Subcutaneous adipose tissue (tissue), 4 donors: ENCODE results near the gene BRSK2. TPM values are rescaled to one million over a fixed set of nuclear protein-coding genes. Genes with fewer than 3 reads are reported as not detected.

Experiments
- total RNA-seq, 4 donors: library from RNA; depleted of rRNA; stranded (reverse); fragments of >200 nt; gene quantifications; one replicate each; pipeline ENCODE4 v1.1.0, GENCODE V29; 2016
- TF ChIP-seq, protein P1 (sequence below): fragments of 450-650 bp; IDR thresholded peaks from one replicate; pipeline ENCODE4 v1.5.1; 2016; ENCODE audit warnings: low read depth, mild to moderate bottlenecking, control low read depth, antibody characterized with exemption, moderate library complexity

The BRSK2 gene
- total RNA-seq, 4 donors from 2014 or later = 0.22 to 0.49 TPM; not detected in 2

DNA sequence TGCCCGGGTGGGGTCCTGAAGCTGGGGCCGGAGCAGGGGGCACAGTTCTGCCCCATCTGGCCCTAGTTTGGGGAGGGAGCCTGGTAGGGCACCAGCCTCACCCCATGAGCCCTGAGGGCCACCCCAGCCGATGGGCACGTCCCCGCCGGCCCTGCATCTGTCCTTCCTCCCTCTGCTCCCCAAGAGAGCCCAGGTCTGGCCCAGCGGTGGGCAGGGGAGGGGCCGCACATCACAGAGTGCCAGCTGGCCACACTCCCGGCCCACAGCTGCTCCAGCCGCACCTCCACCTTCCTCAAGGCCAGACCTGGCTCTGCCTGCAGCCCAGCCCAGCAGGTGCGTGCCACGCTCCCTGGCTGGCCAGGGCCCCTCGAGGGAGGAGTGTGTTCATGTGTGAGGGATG, 21.6 kb downstream of the BRSK2 start:
- TF ChIP-seq, protein P1, sequence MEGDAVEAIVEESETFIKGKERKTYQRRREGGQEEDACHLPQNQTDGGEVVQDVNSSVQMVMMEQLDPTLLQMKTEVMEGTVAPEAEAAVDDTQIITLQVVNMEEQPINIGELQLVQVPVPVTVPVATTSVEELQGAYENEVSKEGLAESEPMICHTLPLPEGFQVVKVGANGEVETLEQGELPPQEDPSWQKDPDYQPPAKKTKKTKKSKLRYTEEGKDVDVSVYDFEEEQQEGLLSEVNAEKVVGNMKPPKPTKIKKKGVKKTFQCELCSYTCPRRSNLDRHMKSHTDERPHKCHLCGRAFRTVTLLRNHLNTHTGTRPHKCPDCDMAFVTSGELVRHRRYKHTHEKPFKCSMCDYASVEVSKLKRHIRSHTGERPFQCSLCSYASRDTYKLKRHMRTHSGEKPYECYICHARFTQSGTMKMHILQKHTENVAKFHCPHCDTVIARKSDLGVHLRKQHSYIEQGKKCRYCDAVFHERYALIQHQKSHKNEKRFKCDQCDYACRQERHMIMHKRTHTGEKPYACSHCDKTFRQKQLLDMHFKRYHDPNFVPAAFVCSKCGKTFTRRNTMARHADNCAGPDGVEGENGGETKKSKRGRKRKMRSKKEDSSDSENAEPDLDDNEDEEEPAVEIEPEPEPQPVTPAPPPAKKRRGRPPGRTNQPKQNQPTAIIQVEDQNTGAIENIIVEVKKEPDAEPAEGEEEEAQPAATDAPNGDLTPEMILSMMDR = no peak

DNA sequence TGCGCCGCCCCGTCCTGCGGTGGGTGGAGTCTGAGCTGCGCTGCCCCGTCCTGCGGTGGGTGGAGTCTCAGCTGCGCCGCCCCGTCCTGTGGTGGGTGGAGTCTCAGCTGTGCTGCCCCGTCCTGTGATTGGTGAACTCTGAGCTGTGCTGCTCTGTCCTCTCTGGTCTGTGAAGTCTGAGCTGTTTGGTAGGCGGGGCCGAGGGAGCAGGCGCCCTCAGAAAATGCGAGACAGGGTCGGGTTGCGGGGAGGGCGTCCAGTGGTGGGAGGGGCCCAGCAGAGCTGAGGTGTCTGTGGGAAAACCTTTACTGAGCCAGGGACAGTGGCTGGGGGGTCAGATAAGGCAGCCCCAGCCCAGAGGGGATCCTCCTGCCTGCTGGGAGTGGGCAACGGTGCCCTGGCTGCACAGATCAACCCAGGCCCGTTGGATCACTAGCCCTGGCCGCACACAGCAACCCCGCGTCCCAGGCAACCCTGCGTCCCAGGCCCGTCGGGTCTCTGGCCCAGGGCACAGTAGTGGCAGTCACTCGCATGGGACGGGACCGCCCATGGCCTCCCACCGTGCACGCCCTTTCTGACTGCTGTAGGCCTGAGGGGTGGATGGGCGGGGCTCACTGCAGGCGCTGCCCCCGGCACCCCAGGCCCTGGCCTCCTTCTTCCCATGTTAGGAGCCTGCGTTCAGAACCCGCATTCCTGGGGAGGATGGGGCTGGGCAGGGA, 22.8 kb downstream of the BRSK2 start:
- TF ChIP-seq, protein P1 = no peak

DNA sequence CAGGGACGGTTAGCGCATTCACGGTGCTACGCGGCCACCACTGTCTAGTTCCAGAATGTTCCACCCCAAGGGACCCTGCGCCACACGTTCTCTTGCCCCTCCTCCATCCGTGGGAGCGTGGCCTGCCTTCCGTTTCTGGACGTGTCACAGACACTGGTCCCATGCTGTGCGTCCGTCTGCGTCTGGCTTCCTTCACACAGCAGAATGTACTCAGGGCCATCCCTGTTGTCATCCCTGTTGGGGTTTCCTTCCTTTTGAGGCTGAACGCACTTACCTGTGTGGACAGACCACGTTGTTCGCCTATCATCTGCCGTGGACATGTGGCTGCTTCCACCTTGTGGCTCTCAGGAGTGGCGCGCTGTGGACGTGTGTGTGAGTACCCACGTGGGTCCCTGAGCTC, 24.9 kb downstream of the BRSK2 start:
- TF ChIP-seq, protein P1 = no peak

DNA sequence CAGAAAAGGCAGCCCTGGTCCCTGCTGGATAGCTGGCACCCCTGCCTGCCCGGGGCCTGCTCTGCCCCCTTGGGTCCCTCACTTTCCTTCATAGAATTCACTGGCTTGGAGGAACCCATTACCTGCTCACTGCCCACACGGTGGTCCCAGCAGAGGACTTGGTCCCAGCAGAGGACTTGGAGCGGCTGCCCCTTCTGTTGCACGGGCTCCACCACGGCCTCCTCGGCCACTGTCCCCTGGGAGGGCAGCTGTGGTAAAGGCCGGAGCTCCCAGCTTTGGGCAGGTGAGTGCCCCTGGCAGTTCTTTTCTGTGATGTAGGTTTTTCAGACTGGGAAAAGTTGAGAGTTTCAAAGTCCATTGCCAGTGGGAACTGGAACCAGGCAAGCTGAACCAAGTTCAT, 25.9 kb downstream of the BRSK2 start:
- TF ChIP-seq, protein P1 = no peak

DNA sequence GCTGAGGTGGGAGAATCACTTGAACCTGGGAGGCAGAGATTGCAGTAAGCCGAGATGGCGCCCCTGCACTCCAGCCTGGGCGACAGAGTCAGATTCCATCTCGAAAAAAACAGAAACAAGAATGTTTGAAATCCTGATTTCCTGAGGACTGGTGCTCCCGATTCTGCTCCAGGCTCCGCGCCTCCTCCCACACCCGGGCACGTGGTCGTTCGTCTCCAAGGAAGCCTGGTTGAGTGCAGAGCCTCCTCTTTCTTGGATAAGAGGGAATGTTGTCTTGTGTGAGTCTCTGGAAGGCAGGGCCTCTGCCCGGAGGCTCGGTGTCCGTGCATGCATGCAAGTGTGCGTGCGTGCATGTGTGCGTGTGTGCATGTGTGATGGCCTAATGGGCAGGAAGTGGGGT, 30.1 kb downstream of the BRSK2 start:
- TF ChIP-seq, protein P1 = no peak

DNA sequence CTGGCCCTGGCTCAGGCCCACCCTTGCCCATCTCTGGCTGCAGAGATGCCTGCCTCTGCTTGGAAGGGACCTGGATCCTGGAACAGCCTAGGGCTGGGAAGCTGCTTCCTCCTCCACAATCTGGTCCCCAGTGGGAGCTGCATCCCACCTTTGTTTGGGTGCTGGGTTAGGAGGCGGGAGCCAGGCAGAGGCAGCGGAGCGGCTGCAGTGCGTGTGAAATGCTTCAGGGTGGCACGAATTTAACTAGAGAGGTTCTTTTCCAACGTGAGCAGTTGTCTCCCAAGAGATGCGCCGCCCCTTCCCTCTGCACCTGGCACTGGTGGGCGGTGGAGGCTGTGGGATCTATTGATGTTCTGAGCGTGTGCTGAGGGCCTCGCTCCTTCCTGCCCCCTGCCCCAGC, 31.6 kb downstream of the BRSK2 start:
- TF ChIP-seq, protein P1 = no peak

DNA sequence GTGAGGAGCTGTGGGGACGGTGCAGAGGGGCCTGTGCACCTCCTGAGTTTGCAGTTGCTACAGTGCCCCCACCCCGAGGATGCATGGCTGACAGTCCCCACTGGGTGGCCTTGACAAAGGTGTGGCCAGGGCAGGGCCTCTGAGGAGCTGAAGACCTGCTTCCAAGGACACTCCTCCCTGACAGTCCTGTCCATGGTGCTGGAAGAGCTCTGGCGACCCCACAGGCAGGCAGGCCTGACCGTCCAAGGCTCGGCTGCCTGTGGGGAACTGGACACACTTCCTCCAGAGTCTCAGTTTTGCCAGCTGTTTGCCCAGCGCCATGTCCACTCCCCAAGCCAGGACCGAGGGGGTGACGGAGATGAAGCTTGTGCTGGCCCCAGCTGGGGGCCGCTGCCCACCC, 32.7 kb downstream of the BRSK2 start:
- TF ChIP-seq, protein P1 = no peak
